ENCODE results near the gene MYO7A.

Gene MYO7A

GRCh38 chr11:77127920-77128691 lies at the start of gene MYO7A:
TSS of gene MYO7A (plus strand) at chr11:77128246. CDS start at chr11:77130635, 2,389 bp downstream.
- DNase-seq, result no peak

GRCh38 chr11:77079666-77080065 lies 48.4 kb upstream of the MYO7A start:
- no peak for DNase-seq

GRCh38 chr11:77080643-77081210 lies 47.3 kb upstream of the MYO7A start:
- DNase-seq, result no peak

- DNase-seq, result peak; percentile 72
Observed at GRCh38 chr11:77081381-77081851, 46.6 kb upstream of the MYO7A start.

GRCh38 chr11:77081976-77082836 lies 45.8 kb upstream of the MYO7A start:
- DNase-seq, result no peak

GRCh38 chr11:77082838-77083565 lies 45.0 kb upstream of the MYO7A start:
- no peak for DNase-seq

GRCh38 chr11:77083566-77084245 lies 44.3 kb upstream of the MYO7A start:
- no peak for DNase-seq

- no peak for DNase-seq
Observed at GRCh38 chr11:77084581-77085191, 43.4 kb upstream of the MYO7A start.

- no peak for DNase-seq
Observed at GRCh38 chr11:77085652-77086051, 42.4 kb upstream of the MYO7A start.

GRCh38 chr11:77086521-77087472 lies 41.2 kb upstream of the MYO7A start:
- DNase-seq, result no peak

- no peak for DNase-seq
Observed at GRCh38 chr11:77087723-77088225, 40.3 kb upstream of the MYO7A start.

GRCh38 chr11:77088236-77089003 lies 39.6 kb upstream of the MYO7A start:
- no peak for DNase-seq

GRCh38 chr11:77089004-77089545 lies 39.0 kb upstream of the MYO7A start:
- DNase-seq, result no peak

GRCh38 chr11:77090046-77090372 lies 38.0 kb upstream of the MYO7A start:
- no peak for DNase-seq

- DNase-seq, result no peak
Observed at GRCh38 chr11:77090373-77091111, 37.5 kb upstream of the MYO7A start.

- DNase-seq, result peak; percentile 25
Observed at GRCh38 chr11:77091146-77091940, 36.7 kb upstream of the MYO7A start.

- DNase-seq, result no peak
Observed at GRCh38 chr11:77092382-77092781, 35.7 kb upstream of the MYO7A start.
